Astrocyte (in vitro differentiated cells and primary cell): ENCODE data around the gene WWC2.

Source experiments
- CTCF ChIP-seq: IDR thresholded peaks from 2 replicates; pipeline ENCODE4 v1.5.1; 2011; ENCODE audit warnings: low read depth, mild to moderate bottlenecking, inconsistent platforms, low read length, moderate library complexity; ENCODE audit not compliant: insufficient read depth
- EZH2 ChIP-seq: IDR thresholded peaks from 2 replicates; pipeline ENCODE4 v1.6.1; 2012; ENCODE audit warnings: mild to moderate bottlenecking, low read length, inconsistent platforms; ENCODE audit not compliant: insufficient read depth

- no peak for TF ChIP-seq CTCF
- no peak for TF ChIP-seq EZH2
Observed at GRCh38 chr4:183332447-183332846, 233.4 kb downstream of the WWC2 start.
